Measurements from ENCODE around the gene ATOH8. TPM values are rescaled to one million over a fixed set of nuclear protein-coding genes. Genes with fewer than 3 reads are reported as not detected.

The ATOH8 gene
- total RNA-seq, 1 donor from 2014 or later, result 44.9 TPM

- peaks cover 74% of the 10 kb centered on the region for H3K4me1 ChIP-seq
- no peak for DNase-seq
- no peak overlapping the region for H3K4me3 ChIP-seq
- no peaks in the 10 kb centered on the region for H3K9me3 ChIP-seq
- no peak for ATAC-seq
- H3K36me3 ChIP-seq, result peaks cover 44% of the 10 kb centered on the region
- intact Hi-C loops (cut with DNase I), result no loop called here
- no peaks in the 10 kb centered on the region for H3K27me3 ChIP-seq (ENCODE audit: low read depth)
- TF ChIP-seq CTCF (IDR thresholded peaks at IDR 0.05), result no peak
- H3K27ac ChIP-seq, result no peak overlapping the region
Observed at GRCh38 chr2:85761512-85761944, 7.7 kb downstream of the ATOH8 start.

DNA sequence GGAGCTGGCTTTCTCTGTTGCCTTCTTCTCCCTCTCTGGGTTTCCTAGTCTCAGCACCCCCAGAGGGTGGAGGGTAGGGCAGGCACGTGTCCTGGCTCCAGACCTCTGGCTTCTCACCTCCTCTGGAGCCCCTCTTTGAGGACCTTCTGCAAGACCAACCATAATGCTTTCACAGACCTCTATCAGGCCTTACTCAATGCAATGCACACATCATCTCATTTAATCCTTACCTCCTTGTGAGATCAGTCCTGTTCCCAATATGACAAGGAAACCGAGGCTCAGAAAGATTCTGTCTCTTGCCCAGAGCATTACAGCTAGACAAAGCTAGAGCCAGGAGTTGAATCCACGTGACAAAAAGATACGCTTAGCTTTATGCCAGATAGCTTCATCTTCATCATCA is 8.2 kb downstream of the ATOH8 start:
- Histone ChIP-seq H3K4me1 (peaks cover 70% of the 10 kb centered on the region), H3K4me3 (no peak overlapping the region), H3K27ac (no peak overlapping the region), H3K9me3 (no peaks in the 10 kb centered on the region), H3K36me3 (peaks cover 47% of the 10 kb centered on the region), H3K27me3 (ENCODE audit: low read depth) (no peaks in the 10 kb centered on the region)
- ATAC-seq (no peak), DNase-seq (no peak)
- intact Hi-C loops (cut with DNase I), result no loop called here
- TF ChIP-seq CTCF (IDR thresholded peaks at IDR 0.05), result no peak

DNA sequence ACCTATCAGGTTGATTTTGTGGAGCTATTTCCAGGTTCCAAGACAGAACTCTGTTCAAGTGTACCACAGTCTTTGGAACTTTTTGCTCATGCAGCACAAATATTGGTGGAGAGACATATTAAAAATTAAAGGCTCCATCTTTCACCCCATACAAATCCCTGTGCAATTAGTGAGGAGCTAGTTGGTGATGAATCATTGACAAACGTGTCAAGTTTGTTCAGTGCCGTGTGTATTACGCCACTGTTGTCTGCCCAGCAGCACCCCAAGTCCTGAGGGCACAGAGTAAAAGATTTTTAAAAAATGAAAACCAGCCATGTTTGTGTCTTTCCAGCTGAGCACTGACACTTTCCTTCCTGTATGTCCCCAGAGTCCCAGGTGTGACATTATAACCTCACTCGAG is 9.3 kb downstream of the ATOH8 start:
- no peaks in the 10 kb centered on the region for H3K9me3 ChIP-seq
- H3K27ac ChIP-seq, result no peak overlapping the region
- ATAC-seq (no peak), DNase-seq (no peak)
- H3K27me3 ChIP-seq (ENCODE audit: low read depth), result no peaks in the 10 kb centered on the region
- H3K36me3 ChIP-seq, result peaks cover 54% of the 10 kb centered on the region
- no peak for TF ChIP-seq CTCF (IDR thresholded peaks at IDR 0.05)
- peaks cover 68% of the 10 kb centered on the region for H3K4me1 ChIP-seq
- H3K4me3 ChIP-seq, result no peak overlapping the region
- intact Hi-C loops (cut with DNase I), result no loop called here

DNA sequence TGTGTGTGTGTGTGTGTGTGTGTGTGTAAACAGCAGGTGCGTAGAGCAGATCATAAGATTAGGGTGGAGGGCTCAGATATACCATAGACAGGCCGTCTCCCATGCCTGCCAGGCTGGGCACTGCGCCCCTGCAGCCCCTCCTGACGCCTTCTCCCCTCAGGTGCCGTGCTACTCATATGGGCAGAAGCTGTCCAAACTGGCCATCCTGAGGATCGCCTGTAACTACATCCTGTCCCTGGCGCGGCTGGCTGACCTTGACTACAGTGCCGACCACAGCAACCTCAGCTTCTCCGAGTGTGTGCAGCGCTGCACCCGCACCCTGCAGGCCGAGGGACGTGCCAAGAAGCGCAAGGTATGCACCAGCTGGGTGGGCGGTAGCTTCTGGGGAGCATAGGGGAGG is 10.0 kb downstream of the ATOH8 start:
- intact Hi-C loops (cut with DNase I), result no loop called here
- ATAC-seq (no peak), DNase-seq (no peak)
- Histone ChIP-seq H3K9me3 (no peaks in the 10 kb centered on the region), H3K36me3 (peaks cover 51% of the 10 kb centered on the region), H3K4me1 (peaks cover 68% of the 10 kb centered on the region), H3K4me3 (no peak overlapping the region), H3K27ac (no peak overlapping the region), H3K27me3 (ENCODE audit: low read depth) (no peaks in the 10 kb centered on the region)
- no peak for TF ChIP-seq CTCF (IDR thresholded peaks at IDR 0.05)

- H3K27me3 ChIP-seq (ENCODE audit: low read depth), result no peaks in the 10 kb centered on the region
- intact Hi-C loops (cut with DNase I), result no loop called here
- no peaks in the 10 kb centered on the region for H3K9me3 ChIP-seq
- DNase-seq, result no peak
- no peak overlapping the region for H3K4me3 ChIP-seq
- ATAC-seq, result peak in 1 of 2 donors; percentile 7
- H3K36me3 ChIP-seq, result peaks cover 43% of the 10 kb centered on the region
- H3K4me1 ChIP-seq, result peaks cover 68% of the 10 kb centered on the region
- no peak for TF ChIP-seq CTCF (IDR thresholded peaks at IDR 0.05)
- H3K27ac ChIP-seq, result no peak overlapping the region
Observed at GRCh38 chr2:85765081-85765731, 11.4 kb downstream of the ATOH8 start.
